K562 (cell line): ENCODE data around the gene LGALS12. TPM values are rescaled to one million over a fixed set of nuclear protein-coding genes. Genes with fewer than 3 reads are reported as not detected.

Source experiments
- ATAC-seq: fragments of 200-7000 bp; cut with Tn5 transposase; 3 replicates; pipeline ENCODE4 v1.9.1; 2020; ENCODE audit warnings: moderate library complexity
- BruUV-seq: library from RNA; stranded (reverse); fragments of 400-500 nt; replicated peaks from 2 replicates; lab custom pipeline; 2021; lab: Mats Ljungman, UMichigan
- CTCF ChIA-PET: fragments of 300-600 bp; formaldehyde crosslinking; extraction: SDS; loops from one replicate; lab custom pipeline; 2021; ENCODE audit warnings: low intra/inter-chr PET ratio; lab: Yijun Ruan, JAX
- POLR2A ChIA-PET: fragments of 300-600, 350-650 bp; sonication (Branson Sonifier 250); formaldehyde crosslinking; extraction: SDS; loops from one replicate; lab custom pipeline; 2021; ENCODE audit warnings: antibody characterized with exemption, inconsistent platforms; lab: Yijun Ruan, JAX
- DNase-seq, 4 experiments: peaks; one replicate each; pipeline versions ENCODE4 v3.0.0 to v3.0.0-alpha.2; 2011 to 2018; ENCODE audit warnings: low spot score in 3 of 4, mixed read lengths in 3 of 4; ENCODE audit errors: extremely low read depth in 1 of 4
- FAIRE-seq: peaks from 2 replicates; lab custom pipeline; 2011; peaks lifted over from hg19 to GRCh38; lab: Jason Lieb, UNC
- H2AFZ ChIP-seq: 2 replicates; pipeline ENCODE4 v1.6.0; 2011; ENCODE audit warnings: low read depth, low read length, control low read depth, inconsistent platforms
- H3K27ac ChIP-seq: fragments of 200-600 bp; 3 replicates; pipeline ENCODE4 v1.8.0; 2011; ENCODE audit warnings: low read depth, mild to moderate bottlenecking, control low read depth, inconsistent platforms, low read length, moderate library complexity, mixed read lengths; ENCODE audit errors: extremely low read depth
- H3K27me3 ChIP-seq, 2 experiments: fragments of 300-600 bp in 1 of 2; 2 replicates in 1 of 2; 3 replicates in 1 of 2; pipeline versions ENCODE4 v1.6.0 to v1.8.0; 2011; ENCODE audit warnings: inconsistent platforms in 2 of 2, low read length in 2 of 2, mild to moderate bottlenecking in 1 of 2, mixed read lengths in 1 of 2, moderate library complexity in 1 of 2; ENCODE audit not compliant: control insufficient read depth in 2 of 2, insufficient read depth in 2 of 2
- H3K36me3 ChIP-seq: fragments of 300-600 bp; 3 replicates; pipeline ENCODE4 v1.8.0; 2011; ENCODE audit warnings: mild to moderate bottlenecking, low read length, inconsistent platforms; ENCODE audit not compliant: control insufficient read depth, insufficient read depth
- H3K4me1 ChIP-seq, 2 experiments: fragments of 200-600 bp in 1 of 2; replicated peaks in 1 of 2; 2 replicates in 1 of 2; 3 replicates in 1 of 2; pipeline versions ENCODE4 v1.5.1 to v1.8.0; 2011; ENCODE audit warnings: inconsistent platforms in 2 of 2, low read length in 2 of 2, mild to moderate bottlenecking in 1 of 2, mixed read lengths in 1 of 2, moderate library complexity in 1 of 2; ENCODE audit not compliant: control insufficient read depth in 2 of 2, insufficient read depth in 2 of 2
- H3K4me2 ChIP-seq: 2 replicates; pipeline ENCODE4 v1.6.1; 2011; ENCODE audit warnings: low read length, control low read depth, inconsistent platforms, mixed read lengths; ENCODE audit not compliant: insufficient read depth
- H3K4me3 ChIP-seq: fragments of 200-600 bp; sonication (generic), shearing (Covaris generic); 2 replicates; pipeline ENCODE4 v1.5.1; 2016; ENCODE audit warnings: control low read depth, inconsistent platforms
- H3K79me2 ChIP-seq: fragments of 200-600 bp; 3 replicates; pipeline ENCODE4 v1.8.0; 2011; ENCODE audit warnings: low read length, inconsistent platforms; ENCODE audit not compliant: control insufficient read depth, insufficient read depth
- H3K9ac ChIP-seq, 2 experiments: 2 replicates each; pipeline versions ENCODE4 v1.6.0 to v1.6.1; 2011; ENCODE audit warnings: low read depth in 2 of 2, low read length in 2 of 2, control low read depth in 1 of 2, inconsistent platforms in 1 of 2, mild to moderate bottlenecking in 1 of 2, mixed read lengths in 1 of 2; ENCODE audit not compliant: insufficient read depth in 1 of 2
- H3K9me1 ChIP-seq: one replicate; pipeline ENCODE4 v1.6.0; 2011; ENCODE audit warnings: inconsistent platforms, mild to moderate bottlenecking, low read length, moderate library complexity; ENCODE audit not compliant: control insufficient read depth, insufficient read depth
- H3K9me3 ChIP-seq: replicated peaks from 2 replicates; pipeline ENCODE4 v1.5.1; 2011; ENCODE audit warnings: low read depth, low read length, inconsistent platforms; ENCODE audit not compliant: control insufficient read depth, insufficient read depth
- H4K20me1 ChIP-seq: replicated peaks from 2 replicates; pipeline ENCODE4 v1.6.1; 2011; ENCODE audit warnings: low read length, inconsistent platforms, mixed read lengths; ENCODE audit not compliant: control insufficient read depth, insufficient read depth
- ATF6 ChIP-seq: sonication (generic); formaldehyde crosslinking; IDR thresholded peaks from 2 replicates; pipeline ENCODE4 v1.4.0; 2020; ENCODE audit warnings: mild to moderate bottlenecking, missing genetic modification reagents
- CBFA2T2 ChIP-seq: fragments of 450-650 bp; conservative IDR thresholded peaks from 2 replicates; pipeline ENCODE4 v1.6.1; 2017; ENCODE audit warnings: mild to moderate bottlenecking
- HDAC2 ChIP-seq: fragments of 450-650 bp; IDR thresholded peaks from 2 replicates; pipeline ENCODE4 v1.6.1; 2016; ENCODE audit warnings: mild to moderate bottlenecking
- KAT2B ChIP-seq: IDR thresholded peaks from one replicate; pipeline ENCODE4 v1.6.1; 2012; ENCODE audit warnings: low read depth, mild to moderate bottlenecking, control low read depth, inconsistent platforms, low read length, moderate library complexity
- KDM4B ChIP-seq, 2 experiments: fragments of 450-650 bp in 1 of 2; sonication (generic) in 1 of 2; IDR thresholded peaks; 2 replicates each; pipeline ENCODE4 v1.6.1; 2016 to 2017; ENCODE audit warnings: borderline replicate concordance in 2 of 2, antibody characterized with exemption in 1 of 2, low read depth in 1 of 2, mild to moderate bottlenecking in 1 of 2
- MIER1 ChIP-seq: fragments of 450-650 bp; IDR thresholded peaks from 2 replicates; pipeline ENCODE4 v1.6.1; 2016; ENCODE audit warnings: antibody characterized with exemption, mild to moderate bottlenecking, low read depth
- RBFOX2 ChIP-seq: fragments of 200-400 bp; formaldehyde crosslinking; IDR thresholded peaks from 2 replicates; pipeline ENCODE4 v1.6.1; 2017; ENCODE audit warnings: low read depth, mild to moderate bottlenecking, low read length, moderate library complexity
- RBM15 ChIP-seq: fragments of 200-400 bp; formaldehyde crosslinking; IDR thresholded peaks from 2 replicates; pipeline ENCODE4 v1.6.1; 2018; ENCODE audit warnings: mild to moderate bottlenecking, low read length, moderate library complexity; ENCODE audit not compliant: insufficient read depth
- SAFB ChIP-seq: fragments of 200-400 bp; formaldehyde crosslinking; IDR thresholded peaks from 2 replicates; pipeline ENCODE4 v1.6.1; 2017; ENCODE audit warnings: low read depth, low read length, borderline replicate concordance
- SIN3A ChIP-seq, 2 experiments: fragments of 150-350 bp in 1 of 2; IDR thresholded peaks; 2 replicates each; pipeline ENCODE4 v1.6.1; 2011 to 2016; ENCODE audit warnings: borderline replicate concordance in 2 of 2, low read depth in 2 of 2, low read length in 2 of 2, mild to moderate bottlenecking in 2 of 2, moderate library complexity in 2 of 2; ENCODE audit not compliant: control insufficient read depth in 1 of 2
- SMARCA4 ChIP-seq: fragments of 450-650 bp; IDR thresholded peaks from 2 replicates; pipeline ENCODE4 v1.6.1; 2016
- SP1 ChIP-seq: sonication (generic); formaldehyde crosslinking; IDR thresholded peaks from 2 replicates; pipeline ENCODE4 v1.8.1; 2022; ENCODE audit warnings: mild to moderate bottlenecking, missing genetic modification reagents
- SREBF2 ChIP-seq: sonication (generic); formaldehyde crosslinking; IDR thresholded peaks from 2 replicates; pipeline ENCODE4 v1.4.0; 2020; ENCODE audit warnings: mild to moderate bottlenecking, missing genetic modification reagents
- TBL1XR1 ChIP-seq, 2 experiments: IDR thresholded peaks; 2 replicates each; pipeline ENCODE4 v1.6.1; 2012; ENCODE audit warnings: improper control_type of control experiment in 2 of 2, low read length in 2 of 2, mild to moderate bottlenecking in 1 of 2
- USF1 ChIP-seq: sonication (generic); formaldehyde crosslinking; IDR thresholded peaks from 2 replicates; pipeline ENCODE4 v1.9.0; 2022; ENCODE audit warnings: mild to moderate bottlenecking, missing genetic modification reagents
- ZC3H11A ChIP-seq: IDR thresholded peaks from 2 replicates; pipeline ENCODE4 v1.6.1; 2012; ENCODE audit warnings: low read depth, low read length, improper control_type of control experiment
- ZFP1 ChIP-seq: fragments of 450-650 bp; formaldehyde crosslinking; IDR thresholded peaks from 2 replicates; pipeline ENCODE4 v1.4.0; 2020; ENCODE audit warnings: mild to moderate bottlenecking, mixed read lengths
- ZNF12 ChIP-seq: sonication (generic); formaldehyde crosslinking; IDR thresholded peaks from 2 replicates; pipeline ENCODE4 v1.4.0; 2020; ENCODE audit warnings: mild to moderate bottlenecking, missing genetic modification reagents
- ZNF589 ChIP-seq: fragments of 200-800 bp; sonication (Bioruptor generic); IDR thresholded peaks from 2 replicates; pipeline ENCODE4 v1.6.1; 2016; ENCODE audit warnings: low read depth, missing genetic modification characterization, missing compliant biosample characterization
- ZNF644 ChIP-seq: fragments of 200-800 bp; sonication (Bioruptor generic); IDR thresholded peaks from 2 replicates; pipeline ENCODE4 v1.6.1; 2016; ENCODE audit warnings: low read depth, missing genetic modification characterization, missing compliant biosample characterization
- ZNF695 ChIP-seq: fragments of 450-650 bp; formaldehyde crosslinking; IDR thresholded peaks from 2 replicates; pipeline ENCODE4 v1.4.0; 2020; ENCODE audit warnings: mild to moderate bottlenecking, moderate library complexity
- WGBS: fragments of 100-300 bp; shearing (Covaris generic); methylation state at CpG from one replicate; pipeline ENCODE4 v1.1.6; 2016; ENCODE audit warnings: low coverage, mixed read lengths; ENCODE audit not compliant: insufficient coverage; ENCODE audit errors: missing lambda C conversion rate; 5-methylcytosine and 5-hydroxymethylcytosine counted together
- in situ Hi-C: fragments of 300-500 bp; cut with MboI; formaldehyde crosslinking; loops from 4 replicates; pipeline ENCODE4 v1.15.0; 2018; ENCODE audit warnings: inconsistent platforms, mixed read lengths
- intact Hi-C: fragments of 100-400 bp; cut with micrococcal nuclease; formaldehyde crosslinking; loops from 2 replicates; pipeline ENCODE4 v1.14.2; 2022
- polyA plus RNA-seq, 8 experiments: library from polyadenylated mRNA; depleted of rRNA in 4 of 8; stranded (reverse) in 5 of 8; unstranded in 3 of 8; fragments of >200 nt; fragmentation: Nextera tagmentation in 2 of 8; fragmentation: Illumina TruSeq in 1 of 8; extraction: Ambion mirVana in 2 of 8; extraction: Trizol in 1 of 8; gene quantifications; 2 replicates each; pipeline versions ENCODE4 v1.2.1 to v1.2.3, GENCODE V29; 2011 to 2014; ENCODE audit warnings: inconsistent platforms in 1 of 8, missing spikeins in 1 of 8
- total RNA-seq, 7 experiments: library from RNA; depleted of rRNA in 6 of 7; stranded (reverse); fragments of >200 nt in 6 of 7; fragmentation: Illumina TruSeq in 2 of 7; extraction: Trizol in 2 of 7; gene quantifications; 2 replicates each; pipeline versions ENCODE4 v1.2.1 to v1.2.3, GENCODE V29; 2011 to 2021; ENCODE audit warnings: low replicate concordance in 1 of 7

LGALS12 gene
- total and polyA plus RNA-seq, 9 of the 15 experiments (the other 6 are each of a cell fraction or from before 2014, with no cell fraction given): 0.66 to 8.0 (median 5.0) TPM

GRCh38 chr11:63517156-63517555 is 11.3 kb downstream of the LGALS12 start:
- FAIRE-seq: peak; percentile 94
- 3% methylated on average over 5 of the region's 5 CpGs for WGBS
- intact Hi-C loops: loop anchor here (2.0 kb wide), 1 partner anchor 66 kb away; no protein-coding TSS in a partner anchor
- TF ChIP-seq ATF6 (CRISPR knock-in tag) (no peak), MIER1 (no peak), KAT2B (no peak), ZNF695 (CRISPR knock-in tag) (no peak), ZNF12 (CRISPR knock-in tag) (no peak), SAFB (no peak), ZFP1 (no peak), HDAC2 (peak; percentile 83), SMARCA4 (peak; percentile 97), USF1 (CRISPR knock-in tag) (no peak), ZNF589 (0 out of 2 replicates have a peak, but pooled peaks have one; percentile 18), ZNF644 (0 out of 2 replicates have a peak, but pooled peaks have one; percentile 50), RBFOX2 (no peak), KDM4B (IDR thresholded peaks at IDR 0.05; ENCODE audit: borderline replicate concordance in 2 of 2, low read depth in 1 of 2) (no peak), CBFA2T2 (peak; percentile 88), SP1 (no peak), SREBF2 (CRISPR knock-in tag) (no peak), SIN3A (IDR thresholded peaks at IDR 0.05; ENCODE audit: borderline replicate concordance in 2 of 2, control insufficient read depth in 1 of 2, low read depth in 2 of 2, low read length in 2 of 2) (no peak), TBL1XR1 (IDR thresholded peaks at IDR 0.05; ENCODE audit: low read length in 2 of 2) (peak in 1 of 2 experiments; percentile 81; a peak in 1 of 4 replicates), RBM15 (no peak), ZC3H11A (no peak)

More at GRCh38 chr11:63517156-63517555, 11.3 kb downstream of the LGALS12 start:
- Histone ChIP-seq H3K4me1 (peaks cover 16 to 29% of the 10 kb centered on the region in 2 experiments), H3K9me1 (no peaks in the 10 kb centered on the region), H2AFZ (no peak overlapping the region), H3K27ac (peak overlapping the region; percentile 11; the same call in 2 of the 3 replicates), H3K36me3 (no peaks in the 10 kb centered on the region), H3K9me3 (no peaks in the 10 kb centered on the region; the same call in 1 of the 2 replicates), H4K20me1 (no peaks in the 10 kb centered on the region), H3K9ac (no peak overlapping the region; a peak in 1 of 4 replicates), H3K79me2 (no peaks in the 10 kb centered on the region), H3K27me3 (no peaks in the 10 kb centered on the region), H3K4me2 (peak overlapping the region; percentile 28; the same call in 1 of the 2 replicates), H3K4me3 (no peak overlapping the region)
- DNase-seq: peak in 2 of 4 experiments; percentile 83 to 88
- in situ Hi-C loops: no loop called here
- ChIA-PET POLR2A (interaction anchor here (0.8 to 3.0 kb wide), 5 partner anchors 9 to 39 kb away, joined by 3 to 11 read pairs (median 4); no protein-coding TSS in a partner anchor), CTCF (no interaction called here)
- ATAC-seq: peak; percentile 94
- BruUV-seq: no TSS peak
